ENCODE data around the gene RAB19. TPM values are rescaled to one million over a fixed set of nuclear protein-coding genes. Genes with fewer than 3 reads are reported as not detected.
"Not testable (repeated sequence)": the region's sequence is repeated elsewhere in the genome, so short reads cannot be mapped to it uniquely, and the experiment has no call there.

The RAB19 gene
- polyA plus RNA-seq, 1 donor from 2014 or later: not detected

GRCh38 chr7:140453273-140453672 is 49.4 kb downstream of the RAB19 start:
- Histone ChIP-seq H3K79me2 (replicated peaks; ENCODE audit: insufficient read depth, low read length) (no peaks in the 10 kb centered on the region), H3K9me3 (ENCODE audit: low read length) (no peaks in the 10 kb centered on the region), H4K20me1 (ENCODE audit: insufficient read depth) (no peaks in the 10 kb centered on the region), H3K9me2 (ENCODE audit: insufficient read depth, low read length) (no peaks in the 10 kb centered on the region), H3K4me2 (ENCODE audit: low read length) (no peak overlapping the region), H3K9ac (ENCODE audit: low read length) (no peak overlapping the region), H3F3A (ENCODE audit: insufficient read depth, low read length, poor library complexity, severe bottlenecking) (no peaks in the 10 kb centered on the region), H2AFZ (ENCODE audit: low read depth, low read length) (no peak overlapping the region), H3K27me3 (ENCODE audit: insufficient read depth, low read depth, low read length) (no peaks in the 10 kb centered on the region), H3K4me3 (ENCODE audit: low read length) (no peak overlapping the region), H3K36me3 (ENCODE audit: insufficient read depth, low read length) (peaks cover 7% of the 10 kb centered on the region), H3K27ac (ENCODE audit: low read length) (no peak overlapping the region)
- TF ChIP-seq MXI1 (conservative IDR thresholded peaks at IDR 0.05; ENCODE audit: poor library complexity, severe bottlenecking) (no peak), POLR2AphosphoS5 (IDR thresholded peaks at IDR 0.05) (no peak), CTCF (IDR thresholded peaks at IDR 0.05; ENCODE audit: poor library complexity, severe bottlenecking) (no peak), RAD21 (conservative IDR thresholded peaks at IDR 0.05) (no peak), EP300 (conservative IDR thresholded peaks at IDR 0.05; ENCODE audit: poor library complexity, severe bottlenecking) (no peak), TAF1 (IDR thresholded peaks at IDR 0.05; ENCODE audit: low read depth) (no peak)

GRCh38 chr7:140453785-140454656 is 50.2 kb downstream of the RAB19 start:
- not testable (repeated sequence) for H3K9me2 ChIP-seq (ENCODE audit: insufficient read depth, low read length); H3K36me3 ChIP-seq (ENCODE audit: insufficient read depth, low read length); H3K9ac ChIP-seq (ENCODE audit: low read length); H3F3A ChIP-seq (ENCODE audit: insufficient read depth, low read length, poor library complexity, severe bottlenecking); H3K9me3 ChIP-seq (ENCODE audit: low read length); H3K27ac ChIP-seq (ENCODE audit: low read length); H3K27me3 ChIP-seq (ENCODE audit: insufficient read depth, low read depth, low read length); H2AFZ ChIP-seq (ENCODE audit: low read depth, low read length); H3K4me3 ChIP-seq (ENCODE audit: low read length); H3K4me2 ChIP-seq (ENCODE audit: low read length); H3K79me2 ChIP-seq (replicated peaks; ENCODE audit: insufficient read depth, low read length); H4K20me1 ChIP-seq (ENCODE audit: insufficient read depth)

- H3K9ac ChIP-seq (ENCODE audit: low read length): no peak overlapping the region
- H4K20me1 ChIP-seq (ENCODE audit: insufficient read depth): no peaks in the 10 kb centered on the region
- no peaks in the 10 kb centered on the region for H3F3A ChIP-seq (ENCODE audit: insufficient read depth, low read length, poor library complexity, severe bottlenecking)
- H3K79me2 ChIP-seq (replicated peaks; ENCODE audit: insufficient read depth, low read length): no peaks in the 10 kb centered on the region
- H3K9me2 ChIP-seq (ENCODE audit: insufficient read depth, low read length): no peaks in the 10 kb centered on the region
- no peaks in the 10 kb centered on the region for H3K27me3 ChIP-seq (ENCODE audit: insufficient read depth, low read depth, low read length)
- no peak overlapping the region for H2AFZ ChIP-seq (ENCODE audit: low read depth, low read length)
- H3K4me3 ChIP-seq (ENCODE audit: low read length): no peak overlapping the region
- no peak overlapping the region for H3K27ac ChIP-seq (ENCODE audit: low read length)
- no peaks in the 10 kb centered on the region for H3K9me3 ChIP-seq (ENCODE audit: low read length)
- peaks cover 9% of the 10 kb centered on the region for H3K36me3 ChIP-seq (ENCODE audit: insufficient read depth, low read length)
- no peak overlapping the region for H3K4me2 ChIP-seq (ENCODE audit: low read length)
- TF ChIP-seq EP300 (conservative IDR thresholded peaks at IDR 0.05; ENCODE audit: poor library complexity, severe bottlenecking): no peak
- TF ChIP-seq EZH2 (IDR thresholded peaks at IDR 0.05; ENCODE audit: borderline replicate concordance, insufficient read depth, low read length, poor library complexity, severe bottlenecking): no peak
- no peak for TF ChIP-seq TAF1 (IDR thresholded peaks at IDR 0.05; ENCODE audit: low read depth)
- TF ChIP-seq POLR2AphosphoS5 (IDR thresholded peaks at IDR 0.05): no peak
- TF ChIP-seq MXI1 (conservative IDR thresholded peaks at IDR 0.05; ENCODE audit: poor library complexity, severe bottlenecking): no peak
- TF ChIP-seq SMC3 (conservative IDR thresholded peaks at IDR 0.05; ENCODE audit: poor library complexity): no peak
- no peak for TF ChIP-seq CTCF (IDR thresholded peaks at IDR 0.05; ENCODE audit: poor library complexity, severe bottlenecking)
Measured at GRCh38 chr7:140454657-140455015, 50.8 kb downstream of the RAB19 start.
